Endothelial cell of umbilical vein (primary cell): ENCODE results near the gene ADGRD2.

ENCODE experiments used
- CTCF ChIP-seq, 2 donors: IDR thresholded peaks; 1 replicate in 1 of 2; 2 replicates in 1 of 2; pipeline ENCODE4 v1.5.1; 2011; ENCODE audit warnings: low read length in 2 of 2, mild to moderate bottlenecking in 2 of 2, moderate library complexity in 2 of 2, control low read depth in 1 of 2, inconsistent platforms in 1 of 2, low read depth in 1 of 2; ENCODE audit not compliant: insufficient read depth in 1 of 2; ENCODE audit errors: extremely low read depth in 1 of 2
- MYC ChIP-seq: IDR thresholded peaks from one replicate; pipeline ENCODE4 v1.6.1; 2011; ENCODE audit warnings: mild to moderate bottlenecking, low read depth, low read length
- POLR2A ChIP-seq: IDR thresholded peaks from 2 replicates; pipeline ENCODE4 v1.6.1; 2012; ENCODE audit warnings: low read depth, mild to moderate bottlenecking, control low read depth, low read length
- POLR2AphosphoS5 ChIP-seq: IDR thresholded peaks from 2 replicates; pipeline ENCODE4 v1.6.1; 2012; ENCODE audit warnings: low read depth, mild to moderate bottlenecking, control low read depth, low read length, moderate library complexity; ENCODE audit not compliant: insufficient read depth

GRCh38 chr9:124429530-124429867 is 20.8 kb upstream of the ADGRD2 start:
- TF ChIP-seq POLR2A (no peak), MYC (no peak), POLR2AphosphoS5 (no peak), CTCF (IDR thresholded peaks at IDR 0.05; ENCODE audit: extremely low read depth in 1 of 2, insufficient read depth in 1 of 2, low read depth in 1 of 2, low read length in 2 of 2) (no peak)
